ENCODE data around the gene HASPIN.
A peak's percentile ranks its signal among the peaks of the same experiment; 100 is the strongest.

HASPIN gene

GRCh38 chr17:3747805-3748204 is 24.1 kb downstream of the HASPIN start:
- Histone ChIP-seq H3K27ac (replicated peaks; ENCODE audit: low read length) (no peak overlapping the region), H2BK15ac (ENCODE audit: low read length) (no peak overlapping the region), H2AFZ (ENCODE audit: low read length) (no peak overlapping the region), H3K9me3 (replicated peaks in 1 of 2; ENCODE audit: control insufficient read depth in 2 of 2, insufficient read depth in 1 of 2, low read depth in 1 of 2, low read length in 2 of 2) (no peaks in the 10 kb centered on the region), H3K4me3 (ENCODE audit: low read length in 2 of 2) (no peak overlapping the region), H3K4me2 (ENCODE audit: insufficient read depth, low read length, poor library complexity, severe bottlenecking) (no peak overlapping the region), H4K91ac (ENCODE audit: low read depth, low read length, poor library complexity) (no peak overlapping the region), H2AK5ac (ENCODE audit: low read depth, low read length) (no peak overlapping the region), H2BK5ac (ENCODE audit: low read length) (no peak overlapping the region), H2BK12ac (ENCODE audit: low read length) (no peak overlapping the region), H2BK120ac (ENCODE audit: low read depth, low read length) (no peak overlapping the region), H3K4me1 (ENCODE audit: control insufficient read depth in 2 of 2, insufficient read depth in 1 of 2, low read depth in 1 of 2, low read length in 2 of 2) (no peaks in the 10 kb centered on the region), H3K14ac (ENCODE audit: low read length) (peak overlapping the region; percentile 63), H3K18ac (ENCODE audit: low read length) (no peak overlapping the region), H4K8ac (ENCODE audit: low read depth, low read length) (no peak overlapping the region), H3K9ac (ENCODE audit: low read depth, low read length, poor library complexity) (peak overlapping the region; percentile 30), H3K4ac (ENCODE audit: low read length) (no peak overlapping the region), H3K36me3 (replicated peaks in 1 of 2; ENCODE audit: control insufficient read depth in 2 of 2, insufficient read depth in 2 of 2, low read length in 2 of 2) (no peaks in the 10 kb centered on the region), H3K79me1 (ENCODE audit: low read depth, low read length) (peaks cover 2% of the 10 kb centered on the region), H3K27me3 (ENCODE audit: control insufficient read depth in 3 of 3, insufficient read depth in 3 of 3, low read depth in 1 of 3, low read length in 3 of 3) (peaks cover 0 to 21% (median 0%) of the 10 kb centered on the region in 3 experiments), H3K23ac (ENCODE audit: low read depth, low read length, poor library complexity) (no peak overlapping the region)
- no peak for DNase-seq (ENCODE audit: low spot score)
- no CpG with 5 or more reads among the region's 9 CpGs for WGBS, 2 donors (ENCODE audit: extremely low coverage in 2 of 2, insufficient read length in 2 of 2, insufficient replicate concordance in 1 of 2)

- Histone ChIP-seq H3K4me3 (ENCODE audit: low read length in 2 of 2) (no peak overlapping the region), H3K9me3 (replicated peaks in 1 of 2; ENCODE audit: control insufficient read depth in 2 of 2, insufficient read depth in 1 of 2, low read depth in 1 of 2, low read length in 2 of 2) (no peaks in the 10 kb centered on the region), H2AK5ac (ENCODE audit: low read depth, low read length) (no peak overlapping the region), H3K79me1 (ENCODE audit: low read depth, low read length) (peaks cover 2% of the 10 kb centered on the region), H3K9ac (ENCODE audit: low read depth, low read length, poor library complexity) (peak overlapping the region; percentile 51), H3K27me3 (ENCODE audit: control insufficient read depth in 3 of 3, insufficient read depth in 3 of 3, low read depth in 1 of 3, low read length in 3 of 3) (peaks cover 0 to 29% (median 0%) of the 10 kb centered on the region in 3 experiments), H2BK120ac (ENCODE audit: low read depth, low read length) (no peak overlapping the region), H3K36me3 (replicated peaks in 1 of 2; ENCODE audit: control insufficient read depth in 2 of 2, insufficient read depth in 2 of 2, low read length in 2 of 2) (no peaks in the 10 kb centered on the region), H4K91ac (ENCODE audit: low read depth, low read length, poor library complexity) (no peak overlapping the region), H4K8ac (ENCODE audit: low read depth, low read length) (no peak overlapping the region), H3K18ac (ENCODE audit: low read length) (no peak overlapping the region), H3K4me1 (ENCODE audit: control insufficient read depth in 2 of 2, insufficient read depth in 1 of 2, low read depth in 1 of 2, low read length in 2 of 2) (no peaks in the 10 kb centered on the region), H3K27ac (replicated peaks; ENCODE audit: low read length) (no peak overlapping the region), H2BK15ac (ENCODE audit: low read length) (no peak overlapping the region), H3K4ac (ENCODE audit: low read length) (no peak overlapping the region), H3K14ac (ENCODE audit: low read length) (no peak overlapping the region), H2BK12ac (ENCODE audit: low read length) (no peak overlapping the region), H3K23ac (ENCODE audit: low read depth, low read length, poor library complexity) (no peak overlapping the region), H2BK5ac (ENCODE audit: low read length) (no peak overlapping the region), H3K4me2 (ENCODE audit: insufficient read depth, low read length, poor library complexity, severe bottlenecking) (no peak overlapping the region), H2AFZ (ENCODE audit: low read length) (peak overlapping the region; percentile 49)
- no CpG with 5 or more reads among the region's 7 CpGs for WGBS, 2 donors (ENCODE audit: extremely low coverage in 2 of 2, insufficient read length in 2 of 2, insufficient replicate concordance in 1 of 2)
- DNase-seq (ENCODE audit: low spot score) = no peak
Measured at GRCh38 chr17:3748576-3748975, 24.9 kb downstream of the HASPIN start.

GRCh38 chr17:3750296-3750695 is 26.6 kb downstream of the HASPIN start:
- H3K36me3 ChIP-seq (replicated peaks in 1 of 2; ENCODE audit: control insufficient read depth in 2 of 2, insufficient read depth in 2 of 2, low read length in 2 of 2) = no peaks in the 10 kb centered on the region
- H3K4me2 ChIP-seq (ENCODE audit: insufficient read depth, low read length, poor library complexity, severe bottlenecking) = no peak overlapping the region
- no peak overlapping the region for H2BK12ac ChIP-seq (ENCODE audit: low read length)
- H3K18ac ChIP-seq (ENCODE audit: low read length) = no peak overlapping the region
- H3K9ac ChIP-seq (ENCODE audit: low read depth, low read length, poor library complexity) = peak overlapping the region; percentile 39
- DNase-seq (ENCODE audit: low spot score) = no peak
- H3K14ac ChIP-seq (ENCODE audit: low read length) = no peak overlapping the region
- H3K27me3 ChIP-seq (ENCODE audit: control insufficient read depth in 3 of 3, insufficient read depth in 3 of 3, low read depth in 1 of 3, low read length in 3 of 3) = peaks cover 0 to 32% (median 0%) of the 10 kb centered on the region in 3 experiments
- peaks cover 2% of the 10 kb centered on the region for H3K79me1 ChIP-seq (ENCODE audit: low read depth, low read length)
- no peak overlapping the region for H4K91ac ChIP-seq (ENCODE audit: low read depth, low read length, poor library complexity)
- no peak overlapping the region for H2BK5ac ChIP-seq (ENCODE audit: low read length)
- H3K4me3 ChIP-seq (ENCODE audit: low read length in 2 of 2) = no peak overlapping the region
- H4K8ac ChIP-seq (ENCODE audit: low read depth, low read length) = no peak overlapping the region
- H2AK5ac ChIP-seq (ENCODE audit: low read depth, low read length) = no peak overlapping the region
- H3K23ac ChIP-seq (ENCODE audit: low read depth, low read length, poor library complexity) = no peak overlapping the region
- no peak overlapping the region for H2BK120ac ChIP-seq (ENCODE audit: low read depth, low read length)
- WGBS, 2 donors (ENCODE audit: extremely low coverage in 2 of 2, insufficient read length in 2 of 2, insufficient replicate concordance in 1 of 2) = no CpG with 5 or more reads among the region's 17 CpGs
- H2BK15ac ChIP-seq (ENCODE audit: low read length) = no peak overlapping the region
- no peak overlapping the region for H3K27ac ChIP-seq (replicated peaks; ENCODE audit: low read length)
- H2AFZ ChIP-seq (ENCODE audit: low read length) = no peak overlapping the region
- no peaks in the 10 kb centered on the region for H3K9me3 ChIP-seq (replicated peaks in 1 of 2; ENCODE audit: control insufficient read depth in 2 of 2, insufficient read depth in 1 of 2, low read depth in 1 of 2, low read length in 2 of 2)
- H3K4me1 ChIP-seq (ENCODE audit: control insufficient read depth in 2 of 2, insufficient read depth in 1 of 2, low read depth in 1 of 2, low read length in 2 of 2) = no peaks in the 10 kb centered on the region
- no peak overlapping the region for H3K4ac ChIP-seq (ENCODE audit: low read length)

GRCh38 chr17:3750926-3751325 is 27.2 kb downstream of the HASPIN start:
- Histone ChIP-seq H4K91ac (ENCODE audit: low read depth, low read length, poor library complexity) (no peak overlapping the region), H2BK120ac (ENCODE audit: low read depth, low read length) (no peak overlapping the region), H3K9me3 (replicated peaks in 1 of 2; ENCODE audit: control insufficient read depth in 2 of 2, insufficient read depth in 1 of 2, low read depth in 1 of 2, low read length in 2 of 2) (no peaks in the 10 kb centered on the region), H2BK12ac (ENCODE audit: low read length) (no peak overlapping the region), H3K4me2 (ENCODE audit: insufficient read depth, low read length, poor library complexity, severe bottlenecking) (no peak overlapping the region), H2AK5ac (ENCODE audit: low read depth, low read length) (peak overlapping the region; percentile 40), H3K4me3 (ENCODE audit: low read length in 2 of 2) (no peak overlapping the region), H2BK5ac (ENCODE audit: low read length) (no peak overlapping the region), H3K27me3 (ENCODE audit: control insufficient read depth in 3 of 3, insufficient read depth in 3 of 3, low read depth in 1 of 3, low read length in 3 of 3) (peaks cover 0 to 37% (median 0%) of the 10 kb centered on the region in 3 experiments), H3K4ac (ENCODE audit: low read length) (no peak overlapping the region), H3K79me1 (ENCODE audit: low read depth, low read length) (peaks cover 2% of the 10 kb centered on the region), H2AFZ (ENCODE audit: low read length) (no peak overlapping the region), H3K9ac (ENCODE audit: low read depth, low read length, poor library complexity) (no peak overlapping the region), H3K36me3 (replicated peaks in 1 of 2; ENCODE audit: control insufficient read depth in 2 of 2, insufficient read depth in 2 of 2, low read length in 2 of 2) (no peaks in the 10 kb centered on the region), H2BK15ac (ENCODE audit: low read length) (no peak overlapping the region), H4K8ac (ENCODE audit: low read depth, low read length) (no peak overlapping the region), H3K18ac (ENCODE audit: low read length) (no peak overlapping the region), H3K23ac (ENCODE audit: low read depth, low read length, poor library complexity) (no peak overlapping the region), H3K4me1 (ENCODE audit: control insufficient read depth in 2 of 2, insufficient read depth in 1 of 2, low read depth in 1 of 2, low read length in 2 of 2) (no peaks in the 10 kb centered on the region), H3K27ac (replicated peaks; ENCODE audit: low read length) (no peak overlapping the region), H3K14ac (ENCODE audit: low read length) (no peak overlapping the region)
- no CpG with 5 or more reads among the region's 8 CpGs for WGBS, 2 donors (ENCODE audit: extremely low coverage in 2 of 2, insufficient read length in 2 of 2, insufficient replicate concordance in 1 of 2)
- no peak for DNase-seq (ENCODE audit: low spot score)

All from neuronal stem cell (in vitro differentiated cells).